GM12874 (cell line): Measurements from ENCODE around the gene MYNN.

ENCODE experiments used
- CTCF ChIP-seq: IDR thresholded peaks from 2 replicates; pipeline ENCODE4 v1.5.1; 2011; ENCODE audit warnings: low read depth, mild to moderate bottlenecking, control low read depth, low read length, moderate library complexity; ENCODE audit not compliant: insufficient read depth

Gene MYNN

GRCh38 chr3:169772897-169773816 is at the start of gene MYNN:
Gene MYNN (plus strand): TSS chr3:169773396. CDS start chr3:169774296, 900 bp downstream.
- TF ChIP-seq CTCF: no peak

DNA sequence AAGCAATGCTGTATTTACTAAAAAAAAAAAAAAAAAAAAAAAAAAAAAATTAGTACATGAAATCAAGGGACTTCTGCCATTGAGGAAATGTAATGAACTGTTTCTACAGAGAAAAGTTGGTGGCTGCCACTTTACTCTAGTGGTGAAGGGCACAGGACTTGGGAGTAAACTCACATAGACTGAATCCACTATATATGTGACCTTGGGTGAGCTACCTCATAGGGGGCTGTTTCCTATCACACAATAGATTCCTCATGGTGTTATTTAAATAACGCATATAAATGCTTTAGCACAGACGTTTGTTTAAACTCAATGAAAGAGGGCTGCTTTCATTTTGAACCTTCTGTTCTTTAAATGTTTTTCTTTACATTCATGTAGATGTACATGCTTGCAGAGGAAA is 34.1 kb upstream of the MYNN start:
- TF ChIP-seq CTCF: no peak

DNA sequence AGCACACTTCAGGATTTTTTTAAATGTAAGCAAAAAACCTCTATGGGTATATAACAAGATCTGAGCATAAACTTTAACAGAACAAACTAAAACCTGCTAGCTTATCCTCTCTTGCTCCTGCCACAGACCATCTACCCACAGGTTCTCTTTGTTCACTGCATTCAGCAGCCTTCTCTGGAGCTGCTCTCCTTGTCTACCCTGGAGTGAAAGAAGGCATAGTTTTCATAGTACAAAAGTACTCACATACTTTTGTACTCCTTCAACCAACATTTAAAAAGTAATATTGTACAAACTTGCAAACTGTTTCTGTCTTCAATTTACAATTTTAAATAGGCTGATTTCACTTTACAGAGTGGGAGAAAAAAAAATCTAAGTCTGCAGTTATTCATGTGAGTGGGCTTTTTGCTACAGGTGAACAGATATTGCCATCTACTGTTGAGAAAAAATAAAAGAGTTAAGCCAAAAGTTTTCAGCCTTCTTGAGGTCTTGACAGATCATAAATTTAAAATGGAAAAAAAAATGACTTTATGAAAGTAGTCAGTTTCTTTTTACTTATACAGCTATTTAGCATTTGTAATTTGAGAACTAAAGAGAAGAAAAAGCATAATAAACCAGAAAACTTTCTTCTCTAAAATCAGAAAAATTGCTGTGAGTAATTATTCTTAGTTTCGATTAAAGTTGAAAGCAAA is 28.7 kb upstream of the MYNN start:
- TF ChIP-seq CTCF: no peak

- no peak for TF ChIP-seq CTCF
These were observed 26.3 kb upstream of the MYNN start for GRCh38 chr3:169746924-169747323.

DNA sequence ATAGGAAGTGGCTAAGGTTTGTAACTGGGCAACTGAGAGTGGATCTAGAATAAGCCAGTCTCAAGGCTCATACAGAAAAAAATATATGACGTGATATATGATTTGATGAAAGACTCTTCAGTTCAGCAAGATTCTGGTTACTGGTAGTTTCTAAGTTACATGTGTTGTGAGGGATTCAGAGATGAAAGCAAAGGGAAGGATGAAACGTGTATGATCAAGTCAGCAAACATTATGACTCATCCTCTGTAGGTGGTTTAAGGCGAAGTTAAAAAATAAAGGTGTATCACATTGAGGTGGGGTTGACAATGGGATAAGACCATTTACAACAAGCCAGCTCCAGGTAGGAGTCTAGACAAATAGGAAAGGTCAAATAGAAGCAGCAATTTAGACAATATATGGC is 24.5 kb upstream of the MYNN start:
- no peak for TF ChIP-seq CTCF

- no peak for TF ChIP-seq CTCF
These were observed 22.5 kb upstream of the MYNN start for GRCh38 chr3:169750665-169751064.

DNA sequence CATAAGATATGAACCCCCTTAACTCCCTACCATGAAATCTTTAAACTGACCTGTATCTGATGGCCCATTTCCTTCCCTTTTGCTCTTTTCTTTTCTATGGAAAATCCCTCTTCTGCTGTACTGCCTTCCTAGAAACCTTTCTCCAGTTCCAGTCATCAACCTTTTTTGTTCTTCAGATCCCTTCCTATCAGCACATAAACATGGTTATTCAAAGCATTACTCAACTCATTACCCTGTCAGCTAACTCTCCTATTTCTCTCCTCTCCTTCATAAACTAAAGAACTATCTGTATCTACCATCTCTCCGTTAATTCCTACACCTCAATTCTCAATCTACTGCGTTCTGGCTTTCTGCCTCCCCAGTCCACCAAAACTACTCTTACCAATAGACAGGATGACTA is 21.3 kb upstream of the MYNN start:
- no peak for TF ChIP-seq CTCF
